ENCODE data around the gene SLC6A20. TPM values are rescaled to one million over a fixed set of nuclear protein-coding genes. Genes with fewer than 3 reads are reported as not detected.

The SLC6A20 gene
- total RNA-seq, 1 experiment from 2014 or later = 0.89 TPM

DNA sequence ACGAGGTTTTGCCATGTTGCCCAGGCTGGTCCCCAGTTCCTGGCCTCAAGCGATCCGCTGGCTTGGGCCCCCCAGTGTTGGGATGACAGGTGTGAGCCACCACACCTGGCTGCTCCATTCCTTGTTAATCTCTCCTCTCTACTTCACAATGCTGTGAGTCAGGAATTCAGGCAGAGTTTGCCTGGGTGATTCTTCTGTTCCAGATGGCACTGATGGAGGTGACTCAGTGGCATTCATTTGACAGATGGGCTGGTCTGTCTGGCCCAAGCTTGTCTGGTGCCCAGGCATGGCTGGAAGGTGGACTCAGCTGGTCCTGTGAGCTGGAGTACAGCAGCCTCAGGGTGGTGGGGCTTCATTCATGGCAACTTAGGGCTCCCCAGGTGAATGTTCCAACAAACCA lies 43.2 kb downstream of the SLC6A20 start:
- intact Hi-C loops (cut with micrococcal nuclease) = no loop called here
- DNase-seq (ENCODE audit: low read depth, low spot score) (no peak), ATAC-seq (no peak)
- H3K4me3 ChIP-seq (replicated peaks in 1 of 2; ENCODE audit: low read depth in 1 of 2, low read length in 2 of 2) = no peak overlapping the region
- H3K36me3 ChIP-seq (ENCODE audit: control insufficient read depth in 1 of 2, insufficient read depth in 2 of 2, low read length in 2 of 2) = no peaks in the 10 kb centered on the region
- H3K9me2 ChIP-seq (ENCODE audit: insufficient read depth) = peaks cover 4% of the 10 kb centered on the region; the same call in 1 of the 2 replicates
- no peaks in the 10 kb centered on the region for H3K27me3 ChIP-seq (ENCODE audit: insufficient read depth, low read length)
- no peaks in the 10 kb centered on the region for H3K4me1 ChIP-seq (ENCODE audit: control insufficient read depth in 1 of 2, insufficient read depth in 2 of 2, low read length in 2 of 2)
- H3K9ac ChIP-seq (ENCODE audit: low read length) = no peak overlapping the region
- ChIA-PET CTCF (no interaction called here), POLR2A (no interaction called here), RAD21 (ENCODE audit: low non-redundant PET in 1 of 2, low total read pairs in 2 of 2, uncharacterized antibody in 2 of 2, unreplicated experiment in 2 of 2) (no interaction called here)
- no peak overlapping the region for H3K27ac ChIP-seq (ENCODE audit: low read depth, low read length)
- TF ChIP-seq CEBPB (IDR thresholded peaks at IDR 0.05; ENCODE audit: low read depth) (no peak), EZH2 (IDR thresholded peaks at IDR 0.05) (no peak), SRF (IDR thresholded peaks at IDR 0.05; ENCODE audit: low read depth) (no peak), FOSL1 (IDR thresholded peaks at IDR 0.05; ENCODE audit: low read depth) (no peak), EZH2phosphoT487 (IDR thresholded peaks at IDR 0.05; ENCODE audit: borderline replicate concordance) (no peak), TCF7L2 (IDR thresholded peaks at IDR 0.05; ENCODE audit: borderline replicate concordance, extremely low read depth, insufficient read depth, insufficient read length) (no peak), SIN3A (IDR thresholded peaks at IDR 0.05; ENCODE audit: low read depth) (no peak), POLR2AphosphoS5 (IDR thresholded peaks at IDR 0.05; ENCODE audit: low read depth, low read length) (no peak), RAD21 (IDR thresholded peaks at IDR 0.05; ENCODE audit: low read depth) (no peak), SP1 (IDR thresholded peaks at IDR 0.05; ENCODE audit: low read depth) (no peak), CBX3 (IDR thresholded peaks at IDR 0.05; ENCODE audit: low read depth) (no peak), ELF1 (IDR thresholded peaks at IDR 0.05; ENCODE audit: borderline replicate concordance, low read depth) (no peak), EGR1 (IDR thresholded peaks at IDR 0.05; ENCODE audit: low read depth) (no peak)
- TF ChIP-seq, protein P1, sequence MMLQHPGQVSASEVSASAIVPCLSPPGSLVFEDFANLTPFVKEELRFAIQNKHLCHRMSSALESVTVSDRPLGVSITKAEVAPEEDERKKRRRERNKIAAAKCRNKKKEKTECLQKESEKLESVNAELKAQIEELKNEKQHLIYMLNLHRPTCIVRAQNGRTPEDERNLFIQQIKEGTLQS (IDR thresholded peaks at IDR 0.05) = no peak
- no TSS peak for BruUV-seq (replicated peaks)
- H3K79me2 ChIP-seq (ENCODE audit: insufficient read depth, low read length) = no peaks in the 10 kb centered on the region
- no peaks in the 10 kb centered on the region for H4K20me1 ChIP-seq (ENCODE audit: insufficient read depth)
- no peak overlapping the region for H3K4me2 ChIP-seq (ENCODE audit: low read length)
- no peaks in the 10 kb centered on the region for H3K9me3 ChIP-seq (ENCODE audit: control insufficient read depth in 1 of 2, insufficient read depth in 1 of 2, low read depth in 1 of 2, low read length in 2 of 2)
- H2AFZ ChIP-seq (ENCODE audit: low read depth, low read length, poor library complexity, severe bottlenecking) = no peak overlapping the region
